ENCODE measurements around the gene LGR6. TPM values are rescaled to one million over a fixed set of nuclear protein-coding genes. Genes with fewer than 3 reads are reported as not detected.
"Not testable (repeated sequence)": the region's sequence is repeated elsewhere in the genome, so short reads cannot be mapped to it uniquely, and the experiment has no call there.

Gene LGR6
- total RNA-seq, 2 donors from 2014 or later: 76.6 to 99.0 TPM

- ATAC-seq (ENCODE audit: insufficient number of reproducible peaks, low FRiP score, low read depth) (no peak), DNase-seq (ENCODE audit: low spot score) (no peak)
- no peaks in the 10 kb centered on the region for H3K27me3 ChIP-seq (replicated peaks; ENCODE audit: insufficient read depth)
- TF ChIP-seq, protein P1, sequence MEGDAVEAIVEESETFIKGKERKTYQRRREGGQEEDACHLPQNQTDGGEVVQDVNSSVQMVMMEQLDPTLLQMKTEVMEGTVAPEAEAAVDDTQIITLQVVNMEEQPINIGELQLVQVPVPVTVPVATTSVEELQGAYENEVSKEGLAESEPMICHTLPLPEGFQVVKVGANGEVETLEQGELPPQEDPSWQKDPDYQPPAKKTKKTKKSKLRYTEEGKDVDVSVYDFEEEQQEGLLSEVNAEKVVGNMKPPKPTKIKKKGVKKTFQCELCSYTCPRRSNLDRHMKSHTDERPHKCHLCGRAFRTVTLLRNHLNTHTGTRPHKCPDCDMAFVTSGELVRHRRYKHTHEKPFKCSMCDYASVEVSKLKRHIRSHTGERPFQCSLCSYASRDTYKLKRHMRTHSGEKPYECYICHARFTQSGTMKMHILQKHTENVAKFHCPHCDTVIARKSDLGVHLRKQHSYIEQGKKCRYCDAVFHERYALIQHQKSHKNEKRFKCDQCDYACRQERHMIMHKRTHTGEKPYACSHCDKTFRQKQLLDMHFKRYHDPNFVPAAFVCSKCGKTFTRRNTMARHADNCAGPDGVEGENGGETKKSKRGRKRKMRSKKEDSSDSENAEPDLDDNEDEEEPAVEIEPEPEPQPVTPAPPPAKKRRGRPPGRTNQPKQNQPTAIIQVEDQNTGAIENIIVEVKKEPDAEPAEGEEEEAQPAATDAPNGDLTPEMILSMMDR (IDR thresholded peaks at IDR 0.05): no peak
- no peaks in the 10 kb centered on the region for H3K36me3 ChIP-seq
- H3K9me3 ChIP-seq: no peaks in the 10 kb centered on the region
- peaks cover 0 to 29% of the 10 kb centered on the region in 2 donors for H3K4me1 ChIP-seq (ENCODE audit: control insufficient read depth in 1 of 2, low read depth in 2 of 2)
- H3K4me3 ChIP-seq: no peak overlapping the region
- H3K27ac ChIP-seq: no peak overlapping the region
Measured at GRCh38 chr1:202187697-202188407, 5.7 kb upstream of the LGR6 start.

GRCh38 chr1:202189001-202189790 lies 4.4 kb upstream of the LGR6 start:
- Histone ChIP-seq H3K9me3 (no peaks in the 10 kb centered on the region), H3K27me3 (replicated peaks; ENCODE audit: insufficient read depth) (no peaks in the 10 kb centered on the region), H3K4me1 (ENCODE audit: control insufficient read depth in 1 of 2, low read depth in 2 of 2) (peaks cover 4 to 35% of the 10 kb centered on the region in 2 donors), H3K4me3 (no peak overlapping the region), H3K27ac (no peak overlapping the region), H3K36me3 (no peaks in the 10 kb centered on the region)
- DNase-seq (ENCODE audit: low spot score) (no peak), ATAC-seq (ENCODE audit: insufficient number of reproducible peaks, low FRiP score, low read depth) (no peak)
- TF ChIP-seq, protein P1 (IDR thresholded peaks at IDR 0.05): peak; percentile 96

DNA sequence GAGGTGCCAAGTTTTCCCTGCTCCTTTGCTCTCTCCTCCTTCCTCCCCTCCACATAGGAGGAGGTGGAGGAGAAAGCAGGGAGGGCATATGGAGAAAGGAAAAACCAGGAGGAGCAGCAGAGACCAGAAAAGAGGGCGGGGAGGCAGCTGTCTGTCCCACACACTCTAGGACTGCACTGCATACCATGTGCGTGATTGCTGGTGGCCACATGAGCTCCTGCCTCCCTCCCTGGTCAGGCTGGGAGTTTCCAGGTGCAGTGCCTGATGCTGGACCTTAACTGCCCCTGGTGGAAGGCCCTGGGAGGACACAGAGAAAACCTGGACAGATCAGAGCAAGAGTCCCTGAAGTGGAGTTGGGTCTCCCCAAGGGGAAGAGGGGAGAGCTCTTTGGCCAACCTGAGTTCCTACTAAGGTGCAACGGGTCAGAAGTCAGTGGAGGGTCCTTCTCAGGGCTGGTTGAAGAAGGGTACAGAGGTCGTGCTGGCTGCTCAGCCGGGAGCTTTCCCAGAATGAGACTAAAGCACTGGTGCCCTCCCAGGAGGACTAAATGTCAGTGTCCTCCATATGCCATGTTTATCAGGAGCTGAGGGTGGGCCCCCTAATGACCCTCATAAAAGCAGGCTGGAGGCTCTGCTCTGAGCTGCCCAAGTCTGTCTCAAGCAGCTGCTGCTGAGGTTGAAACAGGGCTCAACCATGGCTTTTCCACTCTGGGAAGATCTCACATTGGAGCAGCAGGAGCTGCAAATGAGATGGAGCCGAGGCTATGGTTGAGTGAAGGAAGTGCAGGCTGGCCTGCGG lies 3.5 kb upstream of the LGR6 start:
- Histone ChIP-seq H3K36me3 (no peaks in the 10 kb centered on the region), H3K4me3 (no peak overlapping the region), H3K27ac (no peak overlapping the region), H3K9me3 (no peaks in the 10 kb centered on the region), H3K4me1 (ENCODE audit: control insufficient read depth in 1 of 2, low read depth in 2 of 2) (peaks cover 4 to 30% of the 10 kb centered on the region in 2 donors), H3K27me3 (replicated peaks; ENCODE audit: insufficient read depth) (no peaks in the 10 kb centered on the region)
- no peak for ATAC-seq (ENCODE audit: insufficient number of reproducible peaks, low FRiP score, low read depth)
- TF ChIP-seq, protein P1 (IDR thresholded peaks at IDR 0.05): no peak
- no peak for DNase-seq (ENCODE audit: low spot score)

DNA sequence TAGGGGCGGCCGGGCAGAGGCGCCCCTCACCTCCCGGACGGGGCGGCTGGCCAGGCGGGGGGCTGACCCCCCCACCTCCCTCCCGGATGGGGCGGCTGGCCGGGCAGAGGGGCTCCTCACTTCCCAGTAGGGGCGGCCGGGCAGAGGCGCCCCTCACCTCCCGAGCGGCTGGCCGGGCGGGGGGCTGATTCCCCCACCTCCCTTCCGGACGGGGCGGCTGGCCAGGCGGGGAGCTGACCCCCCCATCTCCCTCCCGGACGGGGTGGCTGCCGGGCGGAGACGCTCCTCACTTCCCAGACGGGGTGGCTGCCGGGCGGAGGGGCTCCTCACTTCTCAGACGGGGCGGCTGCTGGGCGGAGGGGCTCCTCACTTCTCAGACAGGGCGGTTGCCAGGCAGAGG lies 2.2 kb upstream of the LGR6 start:
- H3K27me3 ChIP-seq (replicated peaks; ENCODE audit: insufficient read depth); H3K4me3 ChIP-seq; DNase-seq (ENCODE audit: low spot score); H3K27ac ChIP-seq; H3K9me3 ChIP-seq; ATAC-seq (ENCODE audit: insufficient number of reproducible peaks, low FRiP score, low read depth); H3K36me3 ChIP-seq: not testable (repeated sequence)
- peaks cover 4 to 35% of the 10 kb centered on the region in 2 donors for H3K4me1 ChIP-seq (ENCODE audit: control insufficient read depth in 1 of 2, low read depth in 2 of 2)

- ATAC-seq (ENCODE audit: insufficient number of reproducible peaks, low FRiP score, low read depth) (peak; percentile 52), DNase-seq (ENCODE audit: low spot score) (no peak)
- H3K27me3 ChIP-seq (replicated peaks; ENCODE audit: insufficient read depth): no peaks in the 10 kb centered on the region
- H3K9me3 ChIP-seq: no peaks in the 10 kb centered on the region
- peaks cover 4 to 42% of the 10 kb centered on the region in 2 donors for H3K4me1 ChIP-seq (ENCODE audit: control insufficient read depth in 1 of 2, low read depth in 2 of 2)
- no peaks in the 10 kb centered on the region for H3K36me3 ChIP-seq
- TF ChIP-seq, protein P1 (IDR thresholded peaks at IDR 0.05): peak; percentile 92
- peak overlapping the region; percentile 79 for H3K4me3 ChIP-seq
- H3K27ac ChIP-seq: peak overlapping the region; percentile 87 to 97
Measured at GRCh38 chr1:202192770-202193613, 607 bp upstream of the LGR6 start.

All from thoracic aorta (tissue), 2 donors.